ENCODE data around the gene CAPN10. TPM values are rescaled to one million over a fixed set of nuclear protein-coding genes. Genes with fewer than 3 reads are reported as not detected.
A peak's percentile ranks its signal among the peaks of the same experiment; 100 is the strongest.

The CAPN10 gene
- total and polyA plus RNA-seq, 8 donors: 20.8 to 36.6 (median 28.2) TPM

DNA sequence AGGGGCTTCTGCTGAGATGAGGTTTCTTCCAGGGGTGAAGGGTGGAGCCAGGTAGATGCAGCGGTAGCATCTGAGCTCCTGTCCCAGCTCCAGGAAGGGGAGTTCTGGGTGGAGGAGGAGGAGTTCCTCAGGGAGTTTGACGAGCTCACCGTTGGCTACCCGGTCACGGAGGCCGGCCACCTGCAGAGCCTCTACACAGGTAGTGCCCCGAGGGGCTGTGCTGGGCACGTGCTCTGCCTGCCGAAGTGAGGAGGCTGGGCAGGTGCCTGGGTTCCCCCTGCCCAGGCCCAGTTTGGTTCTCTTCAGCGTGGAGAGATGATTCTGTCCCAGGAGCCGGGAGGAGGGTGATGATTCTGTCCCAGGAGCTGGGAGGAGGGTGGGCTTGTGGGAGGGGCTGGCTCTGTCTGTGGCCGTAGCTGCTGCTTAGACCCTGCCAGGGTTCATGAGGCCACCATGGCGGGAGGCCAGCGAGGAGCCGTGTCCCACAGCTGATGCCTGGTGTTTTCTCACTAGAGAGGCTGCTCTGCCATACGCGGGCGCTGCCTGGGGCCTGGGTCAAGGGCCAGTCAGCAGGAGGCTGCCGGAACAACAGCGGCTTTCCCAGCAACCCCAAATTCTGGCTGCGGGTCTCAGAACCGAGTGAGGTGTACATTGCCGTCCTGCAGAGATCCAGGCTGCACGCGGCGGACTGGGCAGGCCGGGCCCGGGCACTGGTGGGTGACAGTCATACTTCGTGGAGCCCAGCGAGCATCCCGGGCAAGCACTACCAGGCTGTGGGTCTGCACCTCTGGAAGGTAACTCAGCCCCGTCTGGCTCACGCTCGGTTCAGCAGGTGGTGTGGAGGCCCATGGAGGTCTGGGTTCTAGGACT is 8.2 kb downstream of the CAPN10 start:
- ATAC-seq (no peak), DNase-seq (peak in 2 of 4 donors; percentile 28 to 72)
- intact Hi-C loops (cut with DNase I): no loop called here
- TF ChIP-seq, protein P1, sequence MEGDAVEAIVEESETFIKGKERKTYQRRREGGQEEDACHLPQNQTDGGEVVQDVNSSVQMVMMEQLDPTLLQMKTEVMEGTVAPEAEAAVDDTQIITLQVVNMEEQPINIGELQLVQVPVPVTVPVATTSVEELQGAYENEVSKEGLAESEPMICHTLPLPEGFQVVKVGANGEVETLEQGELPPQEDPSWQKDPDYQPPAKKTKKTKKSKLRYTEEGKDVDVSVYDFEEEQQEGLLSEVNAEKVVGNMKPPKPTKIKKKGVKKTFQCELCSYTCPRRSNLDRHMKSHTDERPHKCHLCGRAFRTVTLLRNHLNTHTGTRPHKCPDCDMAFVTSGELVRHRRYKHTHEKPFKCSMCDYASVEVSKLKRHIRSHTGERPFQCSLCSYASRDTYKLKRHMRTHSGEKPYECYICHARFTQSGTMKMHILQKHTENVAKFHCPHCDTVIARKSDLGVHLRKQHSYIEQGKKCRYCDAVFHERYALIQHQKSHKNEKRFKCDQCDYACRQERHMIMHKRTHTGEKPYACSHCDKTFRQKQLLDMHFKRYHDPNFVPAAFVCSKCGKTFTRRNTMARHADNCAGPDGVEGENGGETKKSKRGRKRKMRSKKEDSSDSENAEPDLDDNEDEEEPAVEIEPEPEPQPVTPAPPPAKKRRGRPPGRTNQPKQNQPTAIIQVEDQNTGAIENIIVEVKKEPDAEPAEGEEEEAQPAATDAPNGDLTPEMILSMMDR (IDR thresholded peaks at IDR 0.05): no peak
- Histone ChIP-seq H3K9me3 (no peaks in the 10 kb centered on the region), H3K4me3 (no peak overlapping the region), H3K36me3 (peaks cover 0 to 99% of the 10 kb centered on the region in 2 donors), H3K4me1 (no peaks in the 10 kb centered on the region), H3K27ac (no peak overlapping the region), H3K27me3 (no peaks in the 10 kb centered on the region)

DNA sequence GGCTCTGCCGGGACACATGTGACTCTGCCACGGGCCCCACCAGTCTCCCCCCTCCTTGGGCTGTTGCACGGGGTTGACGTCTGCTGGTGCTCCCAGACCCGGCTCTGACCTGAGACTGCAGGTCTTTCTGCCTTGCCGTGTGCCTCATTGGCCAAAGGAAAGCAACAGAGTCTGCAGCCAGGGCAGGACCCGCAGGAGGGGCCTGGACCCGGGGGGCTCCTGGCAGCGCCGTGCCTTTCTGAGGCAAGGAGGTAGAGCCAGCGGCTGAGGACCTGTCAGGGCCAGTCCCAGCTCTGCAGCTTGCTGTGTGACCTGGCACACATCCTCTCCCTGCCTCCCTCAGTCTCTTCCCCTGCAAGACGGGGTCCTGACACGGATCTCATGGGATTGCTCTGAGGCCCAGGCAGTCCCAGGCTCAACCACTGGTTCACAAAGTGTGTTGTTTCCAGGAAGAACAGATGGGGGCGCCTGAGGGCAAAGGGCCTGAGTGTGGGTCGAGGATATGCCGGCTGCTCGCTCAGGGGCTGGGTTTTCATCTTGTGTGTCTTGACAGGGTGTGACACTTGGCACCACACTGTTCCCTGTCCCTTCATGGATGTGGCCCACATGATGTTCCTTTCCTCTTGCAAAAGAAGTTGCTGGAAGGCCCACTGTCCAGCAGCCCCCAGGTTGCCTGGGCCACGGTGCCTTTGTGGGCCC is 9.0 kb downstream of the CAPN10 start:
- Histone ChIP-seq H3K4me1 (no peaks in the 10 kb centered on the region), H3K27me3 (no peaks in the 10 kb centered on the region), H3K4me3 (no peak overlapping the region), H3K9me3 (no peaks in the 10 kb centered on the region), H3K27ac (no peak overlapping the region), H3K36me3 (peaks cover 0 to 98% of the 10 kb centered on the region in 2 donors)
- intact Hi-C loops (cut with DNase I): no loop called here
- ATAC-seq: peak; percentile 34
- TF ChIP-seq, protein P1 (IDR thresholded peaks at IDR 0.05): no peak
- DNase-seq: peak in 1 of 4 donors; percentile 28

DNA sequence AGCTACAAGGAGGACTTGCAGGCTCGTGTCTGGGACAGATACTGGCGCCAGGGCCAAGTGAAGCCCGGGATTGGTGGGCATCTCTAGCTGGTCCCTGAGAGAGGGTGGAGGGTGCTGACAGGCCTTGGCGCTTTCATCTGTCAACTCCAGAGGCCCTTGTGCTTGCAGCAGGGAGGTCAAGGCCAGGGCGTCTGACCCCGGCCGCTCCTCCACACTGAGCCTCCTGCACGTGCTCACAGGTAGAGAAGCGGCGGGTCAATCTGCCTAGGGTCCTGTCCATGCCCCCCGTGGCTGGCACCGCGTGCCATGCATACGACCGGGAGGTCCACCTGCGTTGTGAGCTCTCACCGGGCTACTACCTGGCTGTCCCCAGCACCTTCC is 9.5 kb downstream of the CAPN10 start:
- Histone ChIP-seq H3K4me3 (no peak overlapping the region), H3K27me3 (no peaks in the 10 kb centered on the region), H3K4me1 (no peaks in the 10 kb centered on the region), H3K9me3 (no peaks in the 10 kb centered on the region), H3K27ac (no peak overlapping the region), H3K36me3 (peaks cover 0 to 98% of the 10 kb centered on the region in 2 donors)
- intact Hi-C loops (cut with DNase I): no loop called here
- DNase-seq (peak in 2 of 4 donors; percentile 23 to 56), ATAC-seq (no peak)
- TF ChIP-seq, protein P1 (IDR thresholded peaks at IDR 0.05): no peak

DNA sequence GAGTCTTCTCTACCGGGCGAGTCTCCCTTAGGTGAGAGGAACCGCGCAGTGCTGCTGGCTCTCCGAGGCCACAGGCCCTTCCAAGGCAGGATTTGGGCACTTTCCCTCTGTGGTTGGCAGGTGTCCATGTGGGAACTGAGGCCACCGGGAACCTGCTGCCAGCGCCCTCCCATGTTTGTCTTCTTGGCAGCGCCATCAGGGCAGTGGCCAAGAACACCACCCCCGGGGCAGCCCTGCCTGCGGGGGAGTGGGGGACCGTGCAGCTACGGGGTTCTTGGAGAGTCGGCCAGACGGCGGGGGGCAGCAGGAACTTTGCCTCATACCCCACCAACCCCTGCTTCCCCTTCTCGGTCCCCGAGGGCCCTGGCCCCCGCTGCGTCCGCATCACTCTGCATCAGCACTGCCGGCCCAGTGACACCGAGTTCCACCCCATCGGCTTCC is 10.0 kb downstream of the CAPN10 start:
- Histone ChIP-seq H3K4me3 (no peak overlapping the region), H3K36me3 (peaks cover 0 to 98% of the 10 kb centered on the region in 2 donors), H3K27me3 (no peaks in the 10 kb centered on the region), H3K9me3 (no peaks in the 10 kb centered on the region), H3K4me1 (no peaks in the 10 kb centered on the region), H3K27ac (no peak overlapping the region)
- TF ChIP-seq, protein P1 (IDR thresholded peaks at IDR 0.05): no peak
- intact Hi-C loops (cut with DNase I): no loop called here
- DNase-seq (peak in 2 of 4 donors; percentile 19 to 63), ATAC-seq (no peak)

DNA sequence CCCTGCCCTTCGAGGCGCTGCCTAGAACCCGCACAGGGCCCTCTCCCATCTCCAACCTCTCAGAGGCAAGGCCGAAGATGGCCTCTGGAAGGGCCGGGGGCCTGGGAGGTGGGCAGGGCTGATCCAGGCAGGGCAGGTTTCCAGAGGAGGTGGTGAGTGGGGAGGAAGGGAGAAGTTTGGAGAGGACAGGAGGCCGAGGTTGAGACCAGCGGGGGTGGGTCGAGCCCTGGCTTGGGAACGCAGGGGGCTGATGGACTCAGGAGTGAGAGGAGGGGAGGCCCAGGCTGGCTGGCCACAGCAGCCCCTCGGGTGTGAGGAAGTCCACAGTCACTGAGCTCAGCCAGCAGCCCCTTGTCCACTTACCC is 10.5 kb downstream of the CAPN10 start:
- no peak overlapping the region for H3K27ac ChIP-seq
- H3K27me3 ChIP-seq: no peaks in the 10 kb centered on the region
- no peaks in the 10 kb centered on the region for H3K9me3 ChIP-seq
- intact Hi-C loops (cut with DNase I): no loop called here
- no peaks in the 10 kb centered on the region for H3K4me1 ChIP-seq
- DNase-seq (peak in 2 of 4 donors; percentile 12 to 51), ATAC-seq (no peak)
- TF ChIP-seq, protein P1 (IDR thresholded peaks at IDR 0.05): no peak
- H3K4me3 ChIP-seq: no peak overlapping the region
- peaks cover 0 to 98% of the 10 kb centered on the region in 2 donors for H3K36me3 ChIP-seq
